PC-3 (cell line): ENCODE measurements around the gene DPF1. TPM values are rescaled to one million over a fixed set of nuclear protein-coding genes. Genes with fewer than 3 reads are reported as not detected.

ENCODE experiments used
- ATAC-seq: fragments of 200-7000 bp; cut with Tn5 transposase; 2 replicates; pipeline ENCODE4 v1.9.1; 2020; ENCODE audit warnings: mild to moderate bottlenecking, moderate library complexity
- BruUV-seq: library from RNA; stranded (reverse); fragments of 400-500 nt; replicated peaks from 2 replicates; lab custom pipeline; 2021; lab: Mats Ljungman, UMichigan
- CTCF ChIA-PET: fragments of 300-600 bp; sonication (Branson Sonifier 250); formaldehyde crosslinking; loops from one replicate; lab custom pipeline; 2022; ENCODE audit warnings: antibody characterized with exemption; lab: Charles Lee
- POLR2A ChIA-PET: fragments of 300-600 bp; sonication (Branson Sonifier 250); formaldehyde crosslinking; loops from one replicate; lab custom pipeline; 2022; ENCODE audit warnings: antibody characterized with exemption; ENCODE audit not compliant: unreplicated experiment; lab: Charles Lee
- DNase-seq: peaks from one replicate; pipeline ENCODE4 v3.0.0-alpha.2; 2015
- H2AFZ ChIP-seq: fragments of 300-600 bp; sonication (generic); 2 replicates; pipeline ENCODE4 v1.6.0; 2016; ENCODE audit warnings: antibody characterized with exemption, low read length
- H3F3A ChIP-seq: fragments of 300-600 bp; sonication (generic); one replicate; pipeline ENCODE4 v1.6.0; 2017; ENCODE audit warnings: antibody characterized with exemption, low read length, control low read depth, mild to moderate bottlenecking; ENCODE audit not compliant: unreplicated experiment
- H3K27ac ChIP-seq: fragments of 300-600 bp; sonication (generic); 2 replicates; pipeline ENCODE4 v1.5.1; 2016; ENCODE audit warnings: mild to moderate bottlenecking, low read length
- H3K27me3 ChIP-seq: fragments of 300-600 bp; sonication (generic); 2 replicates; pipeline ENCODE4 v1.6.1; 2016; ENCODE audit warnings: low read length, mixed read lengths
- H3K36me3 ChIP-seq: fragments of 300-600 bp; sonication (generic); 2 replicates; pipeline ENCODE4 v1.6.1; 2016; ENCODE audit warnings: low read depth, mixed run types, low read length, mixed read lengths
- H3K4me1 ChIP-seq: fragments of 300-600 bp; sonication (generic); 2 replicates; pipeline ENCODE4 v1.5.1; 2016; ENCODE audit warnings: low read length; ENCODE audit not compliant: insufficient read depth
- H3K4me2 ChIP-seq: fragments of 300-600 bp; sonication (generic); 2 replicates; pipeline ENCODE4 v1.6.0; 2016; ENCODE audit warnings: low read length
- H3K4me3 ChIP-seq: fragments of 300-600 bp; sonication (generic); 2 replicates; pipeline ENCODE4 v1.5.1; 2016; ENCODE audit warnings: mild to moderate bottlenecking, low read length, mixed read lengths
- H3K79me2 ChIP-seq: fragments of 300-600 bp; sonication (generic); 2 replicates; pipeline ENCODE4 v1.6.1; 2017; ENCODE audit warnings: low read length, mixed read lengths
- H3K9ac ChIP-seq: fragments of 300-600 bp; sonication (generic); 2 replicates; pipeline ENCODE4 v1.6.0; 2016; ENCODE audit warnings: mild to moderate bottlenecking, low read length
- H3K9me2 ChIP-seq: fragments of 300-600 bp; sonication (generic); replicated peaks from 2 replicates; pipeline ENCODE4 v1.6.1; 2016; ENCODE audit warnings: mixed run types, low read length, mixed read lengths
- H3K9me3 ChIP-seq: fragments of 300-600 bp; sonication (generic); 2 replicates; pipeline ENCODE4 v1.6.1; 2016; ENCODE audit warnings: low read length, mixed read lengths
- H4K20me1 ChIP-seq: fragments of 300-600 bp; sonication (generic); 2 replicates; pipeline ENCODE4 v1.6.1; 2016; ENCODE audit warnings: low read length, mixed read lengths
- CTCF ChIP-seq: fragments of 300-600 bp; sonication (generic); conservative IDR thresholded peaks from 2 replicates; pipeline ENCODE4 v1.5.1; 2017; ENCODE audit warnings: antibody characterized with exemption, low read depth, mild to moderate bottlenecking, low read length
- EZH2 ChIP-seq: fragments of 300-600 bp; sonication (generic); IDR thresholded peaks from one replicate; pipeline ENCODE4 v1.6.1; 2017; ENCODE audit warnings: antibody characterized with exemption, mild to moderate bottlenecking, low read length; ENCODE audit not compliant: unreplicated experiment
- EZH2phosphoT487 ChIP-seq: fragments of 300-600 bp; sonication (generic); IDR thresholded peaks from 2 replicates; pipeline ENCODE4 v1.6.1; 2018; ENCODE audit warnings: mild to moderate bottlenecking, antibody characterized with exemption, low read length, borderline replicate concordance
- intact Hi-C: fragments of 100-400 bp; cut with micrococcal nuclease; formaldehyde crosslinking; loops from 2 replicates; pipeline ENCODE4 v1.9.0; 2023
- total RNA-seq: library from RNA; depleted of rRNA; stranded (reverse); fragments of >200 nt; gene quantifications from 2 replicates; pipeline ENCODE4 v1.2.3, GENCODE V29; 2014

The DPF1 gene
- total RNA-seq, 1 experiment from 2014 or later = 8.1 TPM

- POLR2A ChIA-PET = no interaction called here
Measured at GRCh38 chr19:38180071-38180470, 44.0 kb downstream of the DPF1 start.

GRCh38 chr19:38175422-38175821 is 48.6 kb downstream of the DPF1 start:
- no peaks in the 10 kb centered on the region for H4K20me1 ChIP-seq
- ChIA-PET CTCF (no interaction called here), POLR2A (no interaction called here)
- H3K79me2 ChIP-seq = no peaks in the 10 kb centered on the region
- intact Hi-C loops = no loop called here
- H3K4me3 ChIP-seq = no peak overlapping the region
- TF ChIP-seq EZH2phosphoT487 (no peak), EZH2 (no peak), CTCF (no peak)
- no peaks in the 10 kb centered on the region for H3K4me1 ChIP-seq
- H3F3A ChIP-seq = no peaks in the 10 kb centered on the region
- no peak overlapping the region for H3K4me2 ChIP-seq
- no peak overlapping the region for H2AFZ ChIP-seq
- no peaks in the 10 kb centered on the region for H3K27me3 ChIP-seq
- no peaks in the 10 kb centered on the region; the same call in 1 of the 2 replicates for H3K36me3 ChIP-seq
- no TSS peak for BruUV-seq
- no peaks in the 10 kb centered on the region for H3K9me3 ChIP-seq
- H3K9ac ChIP-seq = no peak overlapping the region
- no peaks in the 10 kb centered on the region for H3K9me2 ChIP-seq
- H3K27ac ChIP-seq = no peak overlapping the region
- DNase-seq (no peak), ATAC-seq (no peak)

More at GRCh38 chr19:38180071-38180470, 44.0 kb downstream of the DPF1 start:
- Histone ChIP-seq H3F3A (no peaks in the 10 kb centered on the region), H3K36me3 (peaks cover 2% of the 10 kb centered on the region; the same call in 1 of the 2 replicates), H4K20me1 (no peaks in the 10 kb centered on the region), H3K4me3 (no peak overlapping the region), H3K79me2 (no peaks in the 10 kb centered on the region), H3K27ac (no peak overlapping the region), H3K4me1 (no peaks in the 10 kb centered on the region), H2AFZ (no peak overlapping the region), H3K27me3 (no peaks in the 10 kb centered on the region), H3K4me2 (no peak overlapping the region), H3K9me2 (no peaks in the 10 kb centered on the region), H3K9ac (no peak overlapping the region), H3K9me3 (no peaks in the 10 kb centered on the region)
- no peak for TF ChIP-seq EZH2phosphoT487
- TF ChIP-seq EZH2 = no peak
- TF ChIP-seq CTCF = no peak
- BruUV-seq = no TSS peak
- CTCF ChIA-PET = no interaction called here
- intact Hi-C loops = no loop called here
- no peak for ATAC-seq
- no peak for DNase-seq

- no TSS peak for BruUV-seq
- Histone ChIP-seq H3K27me3 (no peaks in the 10 kb centered on the region), H3K9me3 (no peaks in the 10 kb centered on the region), H3K4me1 (no peaks in the 10 kb centered on the region), H3K9me2 (no peaks in the 10 kb centered on the region), H4K20me1 (no peaks in the 10 kb centered on the region), H3K4me3 (no peak overlapping the region), H3K27ac (no peak overlapping the region), H3K36me3 (no peaks in the 10 kb centered on the region; the same call in 1 of the 2 replicates), H3F3A (no peaks in the 10 kb centered on the region), H2AFZ (no peak overlapping the region), H3K9ac (no peak overlapping the region), H3K79me2 (no peaks in the 10 kb centered on the region), H3K4me2 (no peak overlapping the region)
- CTCF ChIA-PET = no interaction called here
- POLR2A ChIA-PET = no interaction called here
- DNase-seq (no peak), ATAC-seq (no peak)
- TF ChIP-seq EZH2phosphoT487 (no peak), CTCF (no peak), EZH2 (no peak)
- intact Hi-C loops = no loop called here
Measured at GRCh38 chr19:38173291-38174041, 50.6 kb downstream of the DPF1 start.
